ENCODE results near the gene PYGM.
A peak's percentile ranks its signal among the peaks of the same experiment; 100 is the strongest.

PYGM gene

DNA sequence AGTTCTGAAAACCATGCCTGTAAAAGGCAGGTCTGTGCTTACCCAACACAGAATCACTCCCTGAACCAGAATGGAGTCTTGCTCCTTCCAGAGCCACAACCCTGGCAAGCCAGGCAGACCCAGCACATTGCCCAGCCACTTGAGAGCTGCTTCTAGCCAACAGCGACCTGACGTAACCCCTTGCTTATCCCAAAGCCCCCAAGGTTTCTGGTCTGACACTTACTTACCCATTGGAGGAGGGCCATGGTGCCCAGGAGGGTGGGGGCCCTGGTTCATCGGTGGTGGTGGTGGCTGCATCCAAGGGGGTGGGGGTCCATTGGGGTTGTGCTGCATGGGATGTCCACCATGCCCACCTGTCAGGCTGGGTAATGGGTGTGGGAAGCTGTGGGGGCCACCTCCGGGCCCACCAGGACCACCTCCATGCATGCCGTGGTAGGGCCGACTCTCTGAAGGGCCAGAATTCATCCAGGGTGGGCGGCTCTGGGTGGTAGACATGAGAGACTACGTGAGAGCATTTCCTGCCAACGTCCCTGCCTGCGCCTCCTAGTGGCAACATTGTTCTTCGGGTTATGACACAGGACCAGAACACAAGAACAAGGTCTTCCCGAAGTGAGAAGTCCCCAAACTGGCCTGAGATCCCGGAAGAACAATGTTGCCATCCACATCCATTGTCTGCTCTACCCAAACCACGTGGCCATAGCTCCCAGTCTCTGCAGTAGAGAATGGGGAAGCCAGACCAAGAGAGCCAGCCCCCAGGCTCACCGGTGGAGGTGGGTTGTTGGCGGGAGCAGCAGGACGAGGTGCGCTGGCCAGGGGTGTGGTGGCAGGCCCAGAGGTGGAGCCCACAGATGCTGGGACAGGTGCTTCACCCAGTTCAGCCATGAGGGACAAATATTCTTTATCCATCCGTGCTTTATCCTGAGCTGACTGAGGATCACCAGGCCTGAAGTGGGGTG is 7.8 kb upstream of the PYGM start:
- DNase-seq (ENCODE audit: low read depth, low spot score) = peak; percentile 88

DNA sequence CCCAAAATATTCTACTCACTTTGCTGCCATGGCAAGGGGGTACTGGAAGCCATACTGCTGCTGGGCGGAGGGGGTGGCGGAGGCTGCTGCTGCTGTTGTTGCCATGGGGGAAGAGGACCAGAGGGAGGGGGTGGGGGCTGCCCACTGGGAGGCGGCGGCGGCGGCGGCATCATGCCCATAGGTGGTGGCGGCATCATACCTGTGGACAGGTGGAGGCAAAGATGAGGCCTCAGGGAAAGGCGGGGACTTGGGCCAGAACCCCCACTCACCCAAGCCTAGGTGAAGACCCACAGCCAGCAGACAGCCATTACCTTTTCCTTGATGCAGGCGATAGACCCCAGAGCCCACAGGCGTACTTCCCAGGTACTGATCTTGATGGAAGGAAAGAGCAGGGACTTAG is 7.1 kb upstream of the PYGM start:
- no peak for DNase-seq (ENCODE audit: low read depth, low spot score)

DNA sequence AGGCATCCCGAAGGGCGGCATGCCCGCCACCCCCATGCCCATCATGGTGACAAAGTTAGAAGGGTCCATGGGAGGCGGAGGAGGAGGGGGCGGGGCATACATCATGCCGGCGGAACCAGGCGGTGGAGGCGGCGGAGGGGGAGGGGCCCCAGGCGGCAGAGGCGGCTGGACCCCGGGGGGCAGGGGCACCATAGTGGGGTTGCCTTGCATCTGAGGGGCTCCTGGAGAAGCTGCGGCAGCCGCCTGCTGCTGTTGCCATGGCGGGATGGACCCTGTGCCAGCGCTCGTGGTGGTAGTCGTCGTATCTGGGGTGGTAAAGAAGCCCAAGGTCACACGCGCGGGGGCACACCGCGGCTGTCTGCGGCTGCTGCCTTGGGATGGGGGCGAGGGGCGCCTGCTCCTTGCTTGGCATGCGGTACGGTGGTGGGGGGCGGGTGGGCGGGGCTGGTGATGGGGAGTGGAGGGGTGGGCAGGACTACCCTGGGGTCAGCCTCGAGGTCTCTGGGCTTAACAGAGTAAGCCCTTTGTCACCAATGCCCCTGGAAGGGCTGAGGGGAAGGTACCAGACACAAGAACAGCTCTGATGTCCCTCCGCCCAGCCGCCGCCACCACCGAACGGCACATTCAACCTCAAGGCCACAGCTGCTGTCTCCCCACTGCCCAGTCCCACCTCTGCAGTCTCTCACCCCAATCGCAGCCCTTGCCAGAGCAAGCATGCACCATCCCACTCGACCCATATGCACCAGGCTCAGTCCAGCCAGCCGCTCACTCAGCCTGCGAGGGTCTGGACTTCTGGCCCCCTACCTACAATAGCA is 6.3 kb upstream of the PYGM start:
- DNase-seq (ENCODE audit: low read depth, low spot score) = no peak

DNA sequence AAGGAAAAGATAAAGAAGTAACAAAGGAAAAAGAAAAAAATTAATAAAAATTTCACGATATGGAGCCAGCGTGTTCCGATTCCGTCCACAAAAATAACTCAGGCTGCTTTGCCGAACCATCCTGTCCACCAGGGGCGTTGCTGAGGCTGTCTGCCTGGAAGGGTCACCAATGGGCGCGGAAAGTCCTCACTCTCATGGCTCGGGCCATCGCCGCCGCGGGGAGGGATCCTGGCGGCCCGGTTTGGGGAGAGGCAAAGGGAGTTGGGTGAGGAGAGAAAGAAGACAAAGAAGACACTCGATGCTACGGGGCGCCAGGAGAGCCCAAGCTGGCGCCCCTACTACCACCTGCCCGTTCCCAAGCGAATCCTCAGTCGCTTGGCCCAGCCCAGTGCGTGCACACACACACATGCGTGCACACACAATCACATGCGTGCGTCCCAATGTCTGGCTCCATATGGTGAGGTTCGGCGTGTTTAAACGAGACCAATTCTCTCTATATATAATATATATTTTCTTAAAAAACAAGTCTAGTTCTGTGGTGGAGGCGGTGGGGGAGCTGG is 5.6 kb upstream of the PYGM start:
- DNase-seq (ENCODE audit: low read depth, low spot score) = peak; percentile 53

DNA sequence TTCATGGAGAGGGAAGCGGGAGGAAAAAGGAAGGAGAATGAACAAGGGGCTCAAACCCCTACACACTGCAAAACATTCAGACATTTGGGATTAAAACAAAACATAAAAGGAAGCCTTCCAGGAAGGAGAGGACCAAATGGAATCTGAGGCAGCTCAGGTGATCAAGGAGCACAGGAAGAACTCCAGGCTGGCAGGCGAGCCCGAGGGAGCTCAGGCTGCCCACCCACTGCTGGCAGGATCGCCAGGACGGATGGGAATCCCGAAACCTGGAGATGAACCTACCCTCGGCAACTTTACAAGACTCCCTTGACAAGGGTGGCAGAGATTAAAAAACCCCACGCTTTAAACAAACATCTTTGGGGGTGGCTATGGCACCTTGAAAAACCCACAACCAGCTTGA is 5.0 kb upstream of the PYGM start:
- no peak for DNase-seq (ENCODE audit: low read depth, low spot score)

DNA sequence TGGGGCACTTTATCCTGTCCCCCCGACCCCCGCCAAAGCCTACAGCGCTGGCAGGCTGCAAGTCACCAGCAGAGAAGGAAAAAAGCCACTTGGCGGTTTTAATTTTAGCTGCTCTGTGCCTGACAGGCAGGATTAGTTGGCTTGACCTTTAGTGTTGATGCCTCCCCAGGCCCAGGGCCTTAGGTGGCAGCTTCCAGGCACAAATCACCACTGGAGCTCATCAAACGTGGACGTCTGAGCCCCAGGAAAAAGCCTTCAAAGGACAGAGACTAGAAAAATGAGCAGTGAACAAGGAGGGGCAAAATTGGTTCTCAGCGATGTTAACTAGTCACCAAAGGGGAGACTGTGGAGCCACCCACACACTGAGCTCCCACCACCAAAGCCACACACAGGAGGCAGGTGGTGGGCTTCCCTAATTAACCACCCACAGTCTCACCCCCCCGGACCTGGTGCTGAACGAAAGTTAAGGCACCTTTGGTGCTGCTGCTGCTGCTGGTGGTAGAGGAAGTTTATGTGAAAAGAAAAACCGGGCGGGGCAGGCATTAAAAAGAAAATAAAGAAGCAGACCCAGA is 4.4 kb upstream of the PYGM start:
- peak; percentile 48 for DNase-seq (ENCODE audit: low read depth, low spot score)

DNA sequence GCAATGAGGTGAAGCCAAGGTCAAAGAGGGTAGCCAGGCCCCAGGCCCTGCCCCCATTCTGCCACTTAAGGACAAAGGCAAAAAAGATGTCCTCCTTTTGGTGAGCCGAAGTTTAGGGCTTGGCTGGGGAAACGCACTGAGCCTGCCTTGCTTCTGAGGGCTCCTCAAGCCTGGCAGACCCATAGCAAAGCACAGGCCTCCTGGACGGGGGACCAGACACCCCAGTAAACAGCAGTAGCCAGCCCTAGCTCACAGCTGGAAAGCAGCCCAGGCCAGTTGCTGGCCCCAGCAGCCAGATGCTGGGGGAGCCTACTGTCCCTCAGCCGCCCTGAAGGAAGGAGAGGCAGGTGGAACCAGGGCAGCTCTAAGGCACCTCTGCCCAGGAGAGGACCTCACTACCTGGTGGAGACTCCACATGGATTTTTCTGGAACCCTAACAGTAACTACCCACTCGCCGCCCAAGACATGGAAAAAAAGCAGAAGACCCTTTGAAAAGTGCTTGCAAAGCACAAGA is 3.8 kb upstream of the PYGM start:
- DNase-seq (ENCODE audit: low read depth, low spot score) = no peak

DNA sequence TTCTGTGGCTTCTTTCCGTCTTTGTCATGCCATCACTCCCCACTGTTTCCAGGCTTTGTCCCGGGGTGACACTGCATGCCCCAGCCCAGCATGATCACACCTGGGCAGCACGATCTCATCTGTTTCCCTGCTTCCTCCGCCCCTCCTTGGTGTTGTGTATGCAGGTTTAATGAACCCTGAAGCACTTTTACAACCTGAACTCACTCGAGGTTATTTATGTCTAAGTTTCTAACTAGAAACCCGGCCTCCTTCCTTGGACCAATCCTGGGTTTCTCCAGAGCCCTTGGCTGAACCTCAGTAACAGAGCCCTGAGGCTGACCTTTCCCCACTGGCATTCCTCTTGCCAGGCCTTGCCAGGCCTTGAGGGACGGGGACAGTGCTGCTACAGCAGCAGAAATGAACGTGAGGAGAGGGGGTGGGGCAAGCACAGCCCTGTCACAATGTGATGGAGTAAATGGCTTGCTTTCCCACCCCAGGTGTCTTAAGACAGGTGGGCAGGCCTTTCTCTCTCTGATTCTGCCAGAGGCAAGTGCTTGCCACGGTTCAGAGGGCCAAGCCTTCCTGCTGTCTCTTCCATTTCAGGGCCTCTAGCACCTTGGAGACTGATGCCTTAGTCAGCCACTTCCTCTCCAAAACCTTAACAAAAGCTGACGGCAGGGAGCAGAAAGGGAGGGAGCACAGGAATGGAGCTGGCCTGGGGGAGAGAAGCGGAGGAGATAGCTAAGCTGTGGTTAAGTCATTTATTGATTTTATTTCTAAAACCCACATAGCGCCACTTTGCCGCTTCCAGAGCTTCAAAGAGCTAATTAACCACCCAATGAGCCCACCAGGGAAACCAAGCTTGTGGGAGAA is 3.1 kb upstream of the PYGM start:
- DNase-seq (ENCODE audit: low read depth, low spot score) = peak; percentile 84

DNA sequence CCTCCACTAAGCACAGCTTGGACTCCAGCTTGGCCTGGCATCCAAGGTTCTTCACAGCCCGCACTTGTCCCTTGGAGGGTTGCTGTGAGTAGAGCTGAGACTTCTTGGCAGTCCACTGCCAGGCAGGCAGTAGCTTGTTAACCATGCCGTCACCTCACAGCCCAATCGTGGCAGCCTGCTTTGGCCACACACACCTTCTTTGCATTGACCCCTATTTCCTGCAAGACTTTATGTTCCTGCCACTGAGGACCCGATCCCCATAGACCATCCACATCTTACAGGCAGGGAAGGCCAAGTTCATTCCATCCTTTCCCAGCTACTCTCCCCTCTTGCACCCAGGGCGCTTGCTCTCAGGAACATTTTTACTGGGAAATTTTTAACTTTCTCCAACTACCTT is 2.5 kb upstream of the PYGM start:
- DNase-seq (ENCODE audit: low read depth, low spot score) = no peak

DNA sequence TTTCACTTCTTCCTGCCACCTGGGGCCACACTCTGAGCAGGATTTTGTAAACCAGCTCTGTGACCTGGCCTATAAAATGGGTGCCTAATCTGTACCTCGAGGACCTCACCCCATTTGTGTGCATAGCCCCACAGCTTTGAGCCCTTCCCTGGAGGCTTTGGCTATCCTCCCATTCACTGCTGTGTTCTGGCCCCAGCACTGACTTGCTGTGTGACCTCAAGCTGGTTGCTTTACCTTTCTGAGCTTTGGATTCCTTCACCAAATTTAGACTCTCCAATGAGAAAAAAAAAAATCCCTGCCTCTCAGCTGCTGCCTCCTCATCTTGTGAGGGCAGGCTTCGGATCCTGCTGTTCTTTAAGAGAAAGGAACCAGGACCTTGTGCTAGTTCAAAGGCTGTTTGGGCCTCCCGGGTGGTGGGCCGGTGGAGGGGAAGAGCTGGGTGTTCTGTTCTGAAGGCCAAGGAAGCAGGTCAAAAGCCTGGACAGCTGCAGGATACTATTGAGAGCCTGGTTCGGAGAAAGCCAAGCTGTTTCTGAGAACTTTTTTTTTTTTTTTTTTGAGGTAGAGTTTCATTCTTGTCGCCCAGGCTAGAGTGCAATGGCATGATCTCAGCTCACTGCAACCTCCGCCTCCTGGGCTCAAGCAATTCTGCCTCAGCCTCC is 1.1 kb upstream of the PYGM start:
- no peak for DNase-seq (ENCODE audit: low read depth, low spot score)

DNA sequence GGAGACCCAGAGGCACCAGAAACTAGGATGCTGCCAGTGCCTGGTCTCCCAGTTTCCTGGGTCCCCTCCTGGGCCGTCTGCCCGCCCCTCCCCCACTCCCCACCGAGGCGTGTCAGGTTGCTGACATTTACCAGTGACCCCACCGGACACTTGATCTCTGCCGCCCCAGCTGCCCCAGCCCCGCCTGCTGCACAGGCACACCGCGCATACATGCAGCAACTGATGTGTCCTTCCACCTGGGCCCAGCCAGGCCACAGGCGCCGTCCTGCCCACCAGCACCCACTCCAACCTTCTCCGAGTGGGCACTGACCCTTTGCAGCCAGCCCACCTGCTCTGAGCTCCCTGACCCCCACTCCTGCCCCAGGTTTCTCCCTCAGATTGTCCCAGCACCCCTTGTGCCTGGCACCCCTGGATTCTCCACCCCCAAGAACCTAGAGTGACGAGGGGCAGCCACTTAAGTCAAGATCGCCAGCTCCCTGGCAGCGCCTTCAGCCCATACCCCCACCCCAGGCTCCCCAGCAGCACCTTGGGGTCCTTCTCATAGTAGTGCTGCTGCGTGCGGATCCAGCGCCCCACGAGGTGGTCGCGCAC is 548 bp downstream of the PYGM start:
- no peak for DNase-seq (ENCODE audit: low read depth, low spot score)

DNA sequence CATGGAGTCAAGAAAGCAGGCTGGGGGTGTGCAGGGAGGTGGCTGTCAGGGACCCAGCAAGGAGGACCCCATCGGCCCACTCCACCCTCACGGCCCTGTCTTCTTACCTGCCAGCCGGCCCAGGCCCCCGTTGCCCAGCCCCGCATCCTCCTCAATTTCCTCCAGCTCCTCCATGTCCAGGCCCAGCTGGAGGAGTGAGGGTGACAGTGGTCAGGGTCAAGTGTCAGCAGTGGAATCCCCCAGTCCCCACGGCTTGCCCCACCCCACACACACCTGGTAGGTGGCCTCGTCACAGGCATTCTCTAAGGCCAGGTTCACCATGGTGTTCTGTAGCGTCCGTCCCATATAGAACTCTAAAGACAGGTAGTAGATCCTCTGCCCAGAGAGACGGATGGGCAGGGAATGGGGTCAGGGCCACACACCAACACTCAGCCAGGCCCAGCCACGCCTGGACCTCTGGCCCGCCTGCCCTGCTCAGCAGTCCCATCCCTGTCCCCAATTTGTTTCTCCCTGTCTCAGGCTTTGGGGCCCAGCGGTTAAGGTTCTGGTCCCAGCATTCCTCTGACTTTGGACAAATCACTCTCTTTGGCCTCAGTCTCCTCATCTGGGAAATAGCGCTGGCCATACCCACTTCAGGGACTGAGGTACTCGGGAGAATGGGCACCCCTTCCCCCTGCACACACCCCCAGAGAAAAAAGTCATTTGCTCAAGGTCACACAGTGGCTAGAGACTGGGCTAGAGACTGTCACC is 1.3 kb downstream of the PYGM start:
- DNase-seq (ENCODE audit: low read depth, low spot score) = no peak

DNA sequence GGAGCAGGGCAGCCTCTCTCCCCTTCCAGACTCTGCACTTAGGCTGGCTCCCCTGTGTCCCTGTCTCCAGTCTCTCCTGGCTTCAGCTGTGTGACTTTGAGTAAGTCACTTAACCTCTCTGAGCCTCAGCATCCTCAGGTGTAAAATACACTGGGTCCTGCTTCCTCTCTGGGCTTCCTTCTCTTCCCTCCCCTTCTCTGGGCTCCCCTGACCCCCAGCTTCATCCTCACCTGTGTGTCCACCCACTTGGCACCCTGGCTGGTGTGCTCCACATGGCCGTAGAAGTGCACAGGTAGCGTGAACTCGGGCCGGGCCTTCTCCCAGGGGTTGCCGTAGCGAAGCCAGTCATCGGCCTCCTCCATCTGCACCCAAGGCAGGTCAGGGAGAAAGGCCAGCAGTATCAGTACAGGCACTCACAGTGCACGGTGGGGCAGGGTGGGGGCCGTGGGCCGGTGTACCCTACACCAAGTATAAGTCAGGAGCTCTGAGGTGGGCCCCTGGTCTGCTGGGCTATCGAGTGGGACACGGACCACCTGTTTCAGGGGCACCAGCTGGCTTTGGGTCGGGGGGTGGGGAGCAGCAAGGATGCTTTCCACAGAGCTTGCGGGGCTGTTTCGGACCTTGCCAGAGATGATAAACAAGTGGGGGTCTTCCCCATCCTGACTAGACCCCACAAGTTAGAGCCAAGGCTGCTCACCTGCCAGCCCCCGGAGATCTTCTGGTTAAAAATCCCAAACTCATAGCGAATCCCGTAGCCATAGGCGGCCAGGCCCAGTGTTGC is 2.0 kb downstream of the PYGM start:
- no peak for DNase-seq (ENCODE audit: low read depth, low spot score)

DNA sequence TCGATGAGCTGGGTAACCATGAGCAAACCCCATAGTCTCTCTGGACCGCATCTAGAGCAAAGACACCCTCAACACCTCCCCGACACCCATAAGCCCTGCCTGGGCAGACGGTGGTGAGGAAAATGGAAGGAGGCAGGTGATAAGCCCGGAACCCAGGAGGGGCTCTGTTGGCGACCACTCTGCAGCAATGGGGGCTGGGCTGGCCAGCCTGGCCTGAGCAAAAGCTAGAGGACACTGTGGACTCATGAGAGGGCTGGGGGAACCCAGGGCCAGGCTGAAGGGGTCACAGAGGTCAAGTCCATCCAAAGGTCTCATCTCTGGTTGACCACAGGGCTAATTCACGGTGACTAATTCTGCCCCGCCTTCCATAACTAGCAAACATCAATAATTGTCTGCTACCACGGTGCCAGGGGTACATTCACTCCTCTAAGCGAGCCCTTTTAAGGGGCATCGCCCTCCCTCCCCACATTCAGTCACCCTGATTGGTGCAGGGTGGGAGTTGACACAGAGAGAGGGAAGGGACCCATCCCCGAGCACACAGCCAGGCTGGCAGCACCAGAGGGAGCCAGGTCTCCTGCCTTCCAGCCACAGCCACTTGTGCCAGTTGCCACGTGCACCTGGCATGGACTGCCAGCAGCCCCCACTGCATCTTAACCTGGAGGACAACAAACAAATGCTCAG is 4.0 kb downstream of the PYGM start:
- DNase-seq (ENCODE audit: low read depth, low spot score) = no peak

DNA sequence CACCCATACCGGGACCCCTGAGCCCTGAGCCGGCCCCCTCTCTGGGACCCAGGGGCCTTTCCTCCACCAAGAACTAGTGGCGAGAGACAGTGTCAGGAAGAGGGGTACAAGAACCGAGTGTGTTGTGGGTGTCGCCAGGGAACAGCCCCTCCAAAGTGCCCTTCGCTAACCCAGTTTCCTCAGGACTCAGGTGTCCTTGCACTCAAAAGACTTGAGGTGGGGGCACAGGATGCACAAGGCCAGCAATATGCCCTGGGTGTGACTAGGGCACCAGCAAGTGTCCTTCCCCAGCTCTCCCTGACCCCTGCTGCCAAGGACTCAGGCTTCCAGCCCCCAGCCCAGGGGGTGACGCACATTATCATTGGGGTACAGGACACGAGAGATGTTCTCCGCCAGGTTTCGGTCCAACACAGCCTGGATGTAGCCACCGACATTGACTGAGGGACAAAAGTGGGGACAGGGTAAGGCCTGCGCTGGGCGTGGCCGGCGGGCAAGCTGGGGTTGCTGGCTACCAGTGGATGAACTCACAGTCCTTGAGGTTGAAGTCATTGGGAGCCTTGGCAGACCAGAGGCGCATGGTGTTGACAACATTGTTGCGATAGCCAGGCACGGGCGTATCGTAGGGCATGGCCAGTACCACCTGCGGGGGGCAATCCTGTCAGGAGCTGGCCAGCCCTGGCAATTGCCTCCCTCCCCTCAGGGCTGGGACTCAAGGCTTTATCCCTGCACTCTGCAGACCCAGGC is 4.7 kb downstream of the PYGM start:
- no peak for DNase-seq (ENCODE audit: low read depth, low spot score)

DNA sequence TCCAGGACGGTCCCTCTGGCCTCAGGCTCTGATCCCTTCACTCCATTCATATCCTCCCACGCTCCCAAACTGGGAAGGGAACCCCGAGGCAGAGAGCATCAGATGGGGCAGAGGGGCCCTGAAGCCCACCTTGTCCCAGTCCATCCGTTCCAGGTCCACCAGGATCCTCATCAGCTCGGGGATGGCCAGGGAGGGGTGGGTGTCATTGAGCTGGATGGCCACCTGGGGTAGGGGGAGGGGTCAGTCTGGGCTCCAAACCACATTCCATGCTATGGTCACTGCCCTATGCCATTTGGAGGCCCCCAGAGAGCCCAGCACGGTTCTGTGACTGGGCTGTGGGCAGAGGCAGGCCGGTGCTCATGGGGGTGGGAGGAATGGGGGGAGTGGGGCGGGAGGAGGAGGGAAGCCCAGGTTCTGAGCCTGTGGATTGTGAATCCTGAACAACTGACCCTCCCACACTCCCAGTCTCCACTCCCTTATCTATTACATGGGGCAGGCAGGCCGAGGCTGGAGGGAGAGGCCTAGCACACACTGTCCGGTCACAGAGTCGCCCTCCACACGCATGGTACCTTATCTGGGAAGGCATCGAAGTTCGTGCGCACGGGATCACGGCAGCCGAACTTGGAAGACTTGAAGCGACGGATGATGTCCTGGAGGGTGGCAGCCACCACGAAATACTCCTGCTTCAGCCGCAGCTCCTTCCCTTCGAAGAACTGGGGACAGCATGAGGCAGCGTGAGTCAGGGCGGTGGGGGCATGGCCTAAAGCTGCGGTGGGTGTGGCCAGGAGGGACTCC is 5.5 kb downstream of the PYGM start:
- DNase-seq (ENCODE audit: low read depth, low spot score) = no peak
